Right cardiac atrium (tissue), 5 donors: ENCODE results near the gene ZBTB20. TPM values are rescaled to one million over a fixed set of nuclear protein-coding genes. Genes with fewer than 3 reads are reported as not detected.

Experiments used
- ATAC-seq, 2 donors: fragments of 200-7000 bp; cut with Tn5 transposase; one replicate each; pipeline versions ENCODE4 v1.8.0 to v1.9.1; 2020; ENCODE audit warnings: moderate library complexity in 2 of 2, mild to moderate bottlenecking in 1 of 2
- DNase-seq, 3 donors: peaks; one replicate each; pipeline ENCODE4 v3.0.0-alpha.2; 2020
- H3K27ac ChIP-seq: one replicate; pipeline ENCODE4 v1.5.1; 2013; ENCODE audit warnings: mild to moderate bottlenecking, low read length, control low read depth, moderate library complexity
- H3K27me3 ChIP-seq: one replicate; pipeline ENCODE4 v1.6.1; 2013; ENCODE audit not compliant: control insufficient read depth, insufficient read depth
- H3K4me1 ChIP-seq: one replicate; pipeline ENCODE4 v1.6.1; 2013; ENCODE audit warnings: low read length; ENCODE audit not compliant: control insufficient read depth, insufficient read depth
- H3K4me3 ChIP-seq: one replicate; pipeline ENCODE4 v1.5.1; 2013; ENCODE audit warnings: low read length, control low read depth
- H3K9me3 ChIP-seq: one replicate; pipeline ENCODE4 v1.6.1; 2013; ENCODE audit warnings: low read length; ENCODE audit not compliant: control insufficient read depth
- WGBS: extraction: QIAGEN DNeasy Blood & Tissue Kit; methylation state at CpG from one replicate; pipeline ENCODE4 v1.1.7; 2013; 5-methylcytosine and 5-hydroxymethylcytosine counted together
- intact Hi-C, 4 donors: fragments of 100-400 bp; cut with DNase I; formaldehyde crosslinking; loops; one replicate each; pipeline versions ENCODE4 v1.11.0 to v1.14.0; 2022 to 2023
- polyA plus RNA-seq: library from polyadenylated mRNA; stranded (reverse); fragments of 200-250 nt; gene quantifications from one replicate; pipeline ENCODE4 v1.2.3, GENCODE V29; 2013
- total RNA-seq, 4 donors: library from RNA; stranded (reverse); fragmentation: NEBNext Ultra II Directional; extraction: Animal tissue kit (Norgen Biotek cat#: 25700); gene quantifications; one replicate each; pipeline ENCODE4 v1.2.1, GENCODE V29; 2021
- donor health status: healthy with polysubstance abuse.
- donor health status: DM: no; HTN: yes; CAD: no.
- donor health status: DM: no; HTN: no; CAD: no.
- donor health status: DM: no; HTN: yes; CAD: no; lungs with severe emphysema.
- donor health status: DM: yes; HTN: yes; CAD: no.

The ZBTB20 gene
- total and polyA plus RNA-seq, 5 donors, result 6.5 to 87.9 (median 75.5) TPM

DNA sequence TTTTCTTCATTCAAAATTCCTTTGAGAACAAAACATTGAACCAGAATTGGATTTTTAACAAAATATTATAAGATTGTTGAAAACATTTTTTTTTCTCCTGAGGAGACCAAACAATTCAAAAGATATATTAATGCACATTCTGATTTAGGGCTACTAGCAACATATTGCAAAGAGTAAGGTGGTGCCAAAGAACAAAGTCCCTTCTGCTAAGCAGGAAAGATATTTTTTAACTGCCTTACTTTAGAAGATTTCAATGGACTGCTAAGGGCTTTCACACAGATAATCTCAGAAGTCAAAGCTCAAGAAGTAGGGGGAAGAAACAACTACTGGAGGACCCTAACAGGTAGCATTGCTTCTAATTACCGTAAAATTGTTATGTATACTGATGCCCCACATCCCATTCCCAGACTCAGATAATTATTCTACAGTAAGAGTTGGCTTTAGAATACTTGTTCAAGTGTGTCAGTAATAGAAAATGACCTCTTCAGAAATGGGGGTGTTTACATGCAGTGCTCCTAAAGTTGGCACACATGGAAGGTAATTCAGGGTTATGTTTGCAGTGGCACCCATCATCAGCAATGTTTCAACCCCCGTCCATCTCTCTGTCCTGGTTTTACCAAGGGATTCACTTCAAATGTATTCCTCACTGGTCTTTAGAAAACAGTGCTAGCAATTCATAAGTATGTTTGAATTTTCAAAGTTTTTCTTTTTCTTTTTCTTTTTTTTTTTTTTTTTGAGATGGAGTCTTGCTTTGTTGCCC, 354.7 kb downstream of the ZBTB20 start:
- intact Hi-C loops, result no loop called here
- WGBS, result 95% methylated on average over 2 of the region's 2 CpGs
- DNase-seq (no peak), ATAC-seq (no peak)
- Histone ChIP-seq H3K9me3 (no peaks in the 10 kb centered on the region), H3K27ac (no peak overlapping the region), H3K27me3 (no peaks in the 10 kb centered on the region), H3K4me1 (no peaks in the 10 kb centered on the region), H3K4me3 (no peak overlapping the region)

DNA sequence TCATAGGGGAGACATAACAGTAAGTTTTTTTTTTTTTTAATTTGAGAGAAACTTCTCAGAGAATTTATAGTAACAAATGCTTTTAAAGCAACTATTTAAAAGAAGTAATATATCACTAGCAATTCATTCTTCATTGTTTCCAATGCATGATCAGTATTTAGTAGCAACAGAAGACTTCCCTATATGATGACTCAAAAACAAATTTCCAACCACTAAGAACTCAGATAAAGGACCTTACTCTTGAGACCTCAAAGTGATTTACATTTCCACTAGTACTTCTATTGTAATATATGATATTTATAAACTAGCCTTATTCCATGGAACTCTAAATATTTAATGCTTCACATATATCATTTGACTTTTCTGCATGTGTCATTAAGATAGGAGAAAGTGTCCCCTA, 356.3 kb downstream of the ZBTB20 start:
- Histone ChIP-seq H3K9me3 (no peaks in the 10 kb centered on the region), H3K4me3 (no peak overlapping the region), H3K27me3 (no peaks in the 10 kb centered on the region), H3K4me1 (no peaks in the 10 kb centered on the region), H3K27ac (no peak overlapping the region)
- ATAC-seq (no peak), DNase-seq (no peak)
- intact Hi-C loops, result no loop called here

DNA sequence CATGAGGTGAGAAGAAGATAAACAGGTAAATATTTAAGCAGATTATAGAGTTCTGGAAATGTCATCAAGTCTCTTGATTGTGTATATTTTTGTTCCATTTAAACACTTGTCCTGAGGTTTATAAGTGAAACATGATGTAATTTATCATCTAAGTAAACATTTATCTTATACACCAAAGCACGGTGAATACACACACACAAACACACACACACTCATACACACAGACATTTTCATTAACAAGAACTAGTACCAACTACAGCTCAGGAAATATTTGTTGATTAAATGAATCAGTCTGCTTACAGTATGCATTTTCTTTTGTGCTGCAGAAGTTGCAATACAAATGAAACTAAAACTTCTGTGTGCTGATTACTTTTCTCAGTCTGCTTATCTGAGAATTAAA, 357.3 kb downstream of the ZBTB20 start:
- 79% methylated on average over 1 of the region's 1 CpG for WGBS
- no peaks in the 10 kb centered on the region for H3K27me3 ChIP-seq
- no peaks in the 10 kb centered on the region for H3K4me1 ChIP-seq
- ATAC-seq (no peak), DNase-seq (no peak)
- H3K9me3 ChIP-seq, result no peaks in the 10 kb centered on the region
- no peak overlapping the region for H3K4me3 ChIP-seq
- intact Hi-C loops, result no loop called here
- H3K27ac ChIP-seq, result no peak overlapping the region

DNA sequence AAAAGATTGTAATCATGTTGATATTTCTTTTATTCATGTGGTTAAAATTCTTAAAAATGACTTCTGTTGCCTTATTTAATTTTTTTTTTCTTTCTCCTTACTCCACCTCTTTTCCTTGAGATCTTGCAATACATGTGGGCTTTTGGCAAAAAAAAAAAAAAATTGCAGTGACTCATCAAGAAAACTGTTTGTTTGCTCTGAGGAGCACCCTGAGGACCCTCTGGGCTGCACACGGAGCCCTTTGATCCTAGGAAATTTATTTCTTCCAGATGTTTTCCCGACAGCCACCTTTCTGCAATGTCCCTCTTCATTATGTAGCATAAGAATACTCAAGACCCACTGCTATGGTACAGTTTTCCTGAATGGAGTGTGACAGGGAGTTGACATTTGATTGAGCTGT, 371.7 kb downstream of the ZBTB20 start:
- intact Hi-C loops, result no loop called here
- Histone ChIP-seq H3K27ac (no peak overlapping the region), H3K4me1 (no peaks in the 10 kb centered on the region), H3K27me3 (no peaks in the 10 kb centered on the region), H3K4me3 (no peak overlapping the region), H3K9me3 (no peaks in the 10 kb centered on the region)
- WGBS, result 59% methylated on average over 2 of the region's 2 CpGs
- DNase-seq (no peak), ATAC-seq (no peak)

DNA sequence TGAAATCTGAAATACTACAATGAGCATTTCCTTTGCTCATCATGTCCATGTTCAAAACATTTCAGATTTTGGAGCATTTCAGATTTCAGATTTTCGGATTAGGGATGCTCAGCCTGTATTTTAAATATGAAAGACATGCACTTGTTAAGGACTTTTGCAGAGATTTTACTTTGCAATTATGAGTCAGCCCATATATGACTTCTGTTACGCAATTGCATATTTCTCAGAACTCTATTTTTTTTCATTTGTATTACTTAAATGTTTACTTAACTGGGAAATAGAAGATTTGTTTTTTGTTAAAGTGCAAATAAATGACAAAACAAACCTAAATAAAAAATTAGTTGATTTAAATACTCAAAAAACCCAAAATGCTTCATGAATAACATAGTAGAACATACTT, 376.2 kb downstream of the ZBTB20 start:
- Histone ChIP-seq H3K27me3 (no peaks in the 10 kb centered on the region), H3K4me1 (no peaks in the 10 kb centered on the region), H3K27ac (no peak overlapping the region), H3K4me3 (no peak overlapping the region), H3K9me3 (no peaks in the 10 kb centered on the region)
- intact Hi-C loops, result no loop called here
- no peak for DNase-seq
- WGBS, result 95% methylated on average over 2 of the region's 2 CpGs
- no peak for ATAC-seq

DNA sequence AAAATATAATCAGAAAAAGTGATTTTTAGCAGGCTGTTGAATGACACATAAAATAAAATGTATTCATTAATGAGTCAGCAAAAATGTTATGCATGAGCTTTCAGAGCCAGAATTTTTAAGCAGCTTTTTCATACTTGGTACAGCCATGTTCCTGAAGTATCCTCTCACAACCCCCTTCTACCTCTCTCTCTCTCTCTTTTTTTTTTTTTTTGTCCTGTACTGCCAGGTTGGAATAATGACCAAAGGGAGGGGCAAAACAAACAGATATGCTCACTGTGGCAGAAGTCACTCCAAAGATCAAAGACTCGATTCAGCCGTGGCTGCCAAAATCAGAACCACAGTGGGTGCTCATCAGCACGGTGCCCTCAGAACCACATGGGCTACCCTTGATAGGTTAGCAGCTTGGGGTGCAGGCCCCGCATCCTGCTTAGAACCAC, 383.0 kb downstream of the ZBTB20 start:
- no peak for DNase-seq
- WGBS, result 76% methylated on average over 4 of the region's 4 CpGs
- Histone ChIP-seq H3K4me3 (no peak overlapping the region), H3K27ac (no peak overlapping the region), H3K27me3 (no peaks in the 10 kb centered on the region), H3K4me1 (no peaks in the 10 kb centered on the region), H3K9me3 (no peaks in the 10 kb centered on the region)
- no peak for ATAC-seq
- intact Hi-C loops, result no loop called here

DNA sequence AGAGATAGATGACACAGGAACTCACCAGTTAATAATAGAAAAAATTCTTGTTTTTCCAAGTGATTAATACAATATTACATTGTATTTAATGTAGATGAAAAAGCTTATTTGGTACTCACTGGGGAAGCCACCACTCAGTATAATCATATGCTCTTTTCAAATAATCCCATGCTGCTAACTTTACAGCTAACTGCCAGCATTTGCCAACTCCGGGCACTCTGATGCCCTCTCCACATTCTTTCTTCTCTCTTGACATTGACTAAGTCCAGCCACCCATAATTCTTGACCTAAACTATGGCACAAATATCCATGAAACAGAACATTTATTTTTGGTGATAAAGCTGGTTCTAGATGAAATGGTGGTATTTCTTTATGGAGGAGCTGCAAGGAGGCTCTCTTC, 384.9 kb downstream of the ZBTB20 start:
- DNase-seq (no peak), ATAC-seq (no peak)
- H3K27ac ChIP-seq, result no peak overlapping the region
- no peak overlapping the region for H3K4me3 ChIP-seq
- H3K4me1 ChIP-seq, result no peaks in the 10 kb centered on the region
- WGBS, result 86% methylated on average over 1 of the region's 1 CpG
- no peaks in the 10 kb centered on the region for H3K27me3 ChIP-seq
- H3K9me3 ChIP-seq, result no peaks in the 10 kb centered on the region
- intact Hi-C loops, result no loop called here

DNA sequence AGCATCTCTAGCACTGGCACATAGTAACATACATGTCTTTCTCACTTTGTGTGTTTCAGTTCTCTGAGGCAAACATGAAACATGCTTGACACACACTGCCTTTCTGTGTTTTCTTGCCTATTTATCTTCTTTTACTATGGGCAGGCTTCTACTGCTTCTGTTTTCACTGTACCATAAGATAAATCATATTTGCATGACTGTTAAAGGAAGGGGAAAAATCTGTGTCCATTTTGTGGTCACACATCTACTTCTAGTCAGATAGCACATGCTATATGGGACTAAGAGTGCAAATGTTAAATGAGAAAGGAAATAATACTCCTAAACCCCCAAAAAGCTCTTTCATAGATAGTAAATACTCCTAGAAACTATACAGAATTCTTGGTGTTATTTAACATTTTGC, 386.4 kb downstream of the ZBTB20 start:
- Histone ChIP-seq H3K9me3 (no peaks in the 10 kb centered on the region), H3K27ac (no peak overlapping the region), H3K27me3 (no peaks in the 10 kb centered on the region), H3K4me1 (no peaks in the 10 kb centered on the region), H3K4me3 (no peak overlapping the region)
- no peak for ATAC-seq
- DNase-seq, result no peak
- intact Hi-C loops, result no loop called here

DNA sequence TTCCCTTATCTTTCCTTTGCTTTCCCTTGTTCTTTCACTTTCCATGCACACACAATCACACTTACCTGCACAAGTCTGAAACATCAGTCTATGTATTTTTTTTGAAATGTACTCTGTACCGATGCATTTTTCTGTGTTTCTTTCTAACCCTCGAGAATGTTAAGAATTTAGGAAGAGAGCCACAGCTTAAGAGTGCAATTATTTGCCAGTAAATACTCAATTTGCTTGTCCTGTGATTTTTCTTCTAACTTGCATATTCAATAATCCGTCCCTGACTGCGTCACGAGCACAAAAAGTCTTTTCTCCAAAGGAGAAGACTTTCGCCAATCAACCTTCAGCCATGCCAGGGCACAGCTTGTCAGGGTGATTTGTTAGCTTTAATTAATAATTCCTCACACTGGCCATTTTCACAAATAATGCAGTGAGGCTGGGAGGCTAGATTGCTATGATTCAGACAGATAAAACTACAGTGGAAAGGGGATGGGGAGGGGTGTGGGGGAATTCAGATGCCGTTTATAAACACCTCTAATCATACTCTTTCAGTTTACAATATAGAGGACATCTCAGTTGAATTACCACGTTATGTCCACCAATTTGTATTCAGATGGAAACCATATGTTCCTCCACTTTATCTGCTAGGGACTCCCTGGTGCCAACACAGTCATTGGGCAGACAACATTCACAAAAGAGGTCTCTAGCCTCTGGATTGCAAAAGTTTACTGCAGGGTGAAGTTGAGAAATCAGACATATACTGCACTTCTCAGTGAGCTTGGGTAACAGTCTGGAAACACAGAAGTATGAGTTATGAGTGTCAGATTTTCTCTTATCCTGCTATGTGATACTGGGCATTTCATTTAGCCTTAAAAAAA, 388.0 kb downstream of the ZBTB20 start:
- intact Hi-C loops, result no loop called here
- Histone ChIP-seq H3K4me1 (no peaks in the 10 kb centered on the region), H3K27ac (no peak overlapping the region), H3K4me3 (peak overlapping the region; percentile 80), H3K27me3 (no peaks in the 10 kb centered on the region), H3K9me3 (no peaks in the 10 kb centered on the region)
- DNase-seq (peak in 1 of 3 donors; percentile 43), ATAC-seq (peak; percentile 68 to 71)
- WGBS, result 56% methylated on average over 8 of the region's 8 CpGs

DNA sequence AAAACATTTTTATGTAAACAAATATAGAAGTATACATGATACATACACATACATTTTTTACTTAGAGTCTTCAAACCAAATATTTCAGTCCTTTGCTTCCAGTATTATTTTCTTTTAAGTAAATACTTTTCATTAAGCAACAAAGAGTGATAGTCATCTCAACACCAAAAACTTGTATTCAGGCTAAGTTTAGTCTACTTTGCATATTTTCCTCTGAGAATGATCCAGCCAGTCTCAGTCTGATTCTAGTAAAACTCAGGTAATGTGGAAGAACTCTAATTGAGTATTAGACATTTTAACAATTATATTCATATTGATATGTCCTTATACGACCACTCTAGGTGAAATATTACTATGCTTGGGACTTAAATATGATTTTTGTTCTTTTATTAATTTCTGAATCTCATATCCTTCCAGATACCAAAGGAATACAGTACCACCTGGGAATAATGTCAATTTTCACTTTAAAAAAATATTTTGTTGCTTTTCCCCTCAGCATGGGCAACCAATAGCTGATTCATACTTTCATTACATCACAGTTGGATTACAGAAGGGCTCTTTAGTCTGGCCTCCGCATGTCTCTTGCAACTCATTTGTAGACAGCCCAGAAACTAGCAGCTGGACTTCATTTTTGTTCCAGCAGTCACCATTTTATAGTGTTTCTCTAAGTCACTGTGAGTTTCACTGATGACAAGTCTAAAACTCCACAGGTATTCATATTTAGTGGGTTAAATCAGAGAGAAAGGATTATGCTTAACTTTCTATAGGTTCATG, 390.4 kb downstream of the ZBTB20 start:
- Histone ChIP-seq H3K9me3 (no peaks in the 10 kb centered on the region), H3K4me1 (no peaks in the 10 kb centered on the region), H3K27me3 (no peaks in the 10 kb centered on the region), H3K27ac (no peak overlapping the region), H3K4me3 (no peak overlapping the region)
- peak; percentile 82 to 84 for ATAC-seq
- no peak for DNase-seq
- WGBS, result 75% methylated on average over 2 of the region's 2 CpGs
- intact Hi-C loops, result no loop called here

DNA sequence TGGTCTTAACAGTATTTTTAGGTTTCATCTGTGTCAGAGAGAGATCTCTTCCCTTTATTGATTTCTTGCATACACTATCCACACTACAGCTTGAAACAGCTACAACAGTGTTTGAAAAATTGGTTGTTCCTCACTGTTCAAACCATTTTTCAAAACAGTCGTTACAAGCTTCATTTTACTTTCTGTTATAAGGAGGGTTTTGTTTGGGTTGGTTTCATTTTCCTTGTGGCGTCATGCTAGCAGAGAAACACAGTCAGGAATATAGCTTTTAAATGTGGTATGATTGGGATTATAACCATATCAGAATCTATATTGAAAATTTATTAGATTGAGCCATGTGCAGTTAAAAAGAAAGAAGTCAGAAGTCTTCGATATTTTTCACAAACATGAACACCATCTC, 400.6 kb downstream of the ZBTB20 start:
- Histone ChIP-seq H3K4me1 (no peaks in the 10 kb centered on the region), H3K27me3 (no peaks in the 10 kb centered on the region), H3K4me3 (peak overlapping the region; percentile 60), H3K27ac (no peak overlapping the region), H3K9me3 (no peaks in the 10 kb centered on the region)
- no peak for ATAC-seq
- WGBS, result 48% methylated on average over 3 of the region's 3 CpGs
- DNase-seq, result no peak
- intact Hi-C loops, result no loop called here
